GM18511 (cell line): Measurements from ENCODE around the gene ZNF827.

ENCODE experiments used
- ATAC-seq: cut with Tn5 transposase; IDR thresholded peaks from one replicate; pipeline ENCODE4 v1.9.1; 2021; ENCODE audit warnings: mild to moderate bottlenecking, moderate library complexity; ENCODE audit not compliant: unreplicated experiment

The ZNF827 gene

DNA sequence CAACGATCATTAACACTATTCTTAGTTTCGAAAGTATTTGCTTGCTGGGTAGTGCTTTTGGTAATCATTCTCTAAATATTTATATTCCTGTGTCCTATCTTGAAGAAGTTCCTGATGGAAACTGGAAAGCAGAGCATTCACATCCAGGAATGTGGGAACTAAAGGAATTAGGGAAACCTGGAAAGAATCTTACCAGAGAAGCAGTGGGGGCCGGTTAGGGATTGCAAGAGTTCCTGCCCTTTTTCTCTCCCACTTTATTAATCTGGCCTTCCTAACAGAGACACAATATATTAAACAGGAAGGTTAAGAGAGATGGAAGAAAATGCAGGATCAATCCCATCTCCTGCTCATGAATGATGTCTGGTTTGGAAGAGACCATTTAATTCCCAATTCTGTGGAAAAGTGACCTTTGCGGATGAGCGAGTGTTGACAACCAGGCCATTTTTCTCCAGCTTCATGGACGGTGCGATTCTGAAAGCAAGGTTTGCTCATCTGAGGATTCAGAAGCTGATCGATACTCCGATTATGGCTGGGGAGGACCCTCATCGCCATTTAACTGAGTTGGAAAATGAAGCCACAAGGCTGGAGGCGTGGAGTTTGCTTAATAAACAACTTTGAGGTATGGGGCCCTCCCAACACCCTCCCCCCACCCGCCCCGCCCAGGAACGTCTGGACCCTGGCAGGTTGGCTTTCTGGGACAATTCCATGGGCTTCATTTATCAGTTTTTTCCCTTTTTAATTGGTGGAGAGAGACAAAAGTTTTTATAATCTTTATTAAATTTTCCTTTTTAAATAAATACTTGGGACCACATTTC lies 206.4 kb downstream of the ZNF827 start:
- no peak for ATAC-seq

DNA sequence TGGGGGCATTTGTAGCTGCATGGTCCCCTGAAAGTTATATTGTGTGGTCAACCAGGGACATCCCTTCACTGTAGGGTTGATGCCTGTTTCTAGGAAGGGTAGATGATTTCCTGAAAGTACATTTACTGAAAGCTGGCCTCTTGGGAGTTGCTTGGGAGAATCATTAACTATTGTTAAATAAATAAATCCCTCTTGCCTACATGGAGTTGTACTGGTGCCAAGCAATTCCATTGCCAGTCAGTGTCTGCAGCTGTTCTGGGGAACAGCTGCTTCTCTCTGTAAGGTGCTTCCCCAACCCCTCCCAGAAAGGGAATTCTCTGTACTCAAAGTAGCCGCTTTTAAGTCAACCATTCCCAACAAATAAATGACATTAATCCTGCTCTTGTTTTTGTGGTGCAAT lies 207.6 kb downstream of the ZNF827 start:
- no peak for ATAC-seq

DNA sequence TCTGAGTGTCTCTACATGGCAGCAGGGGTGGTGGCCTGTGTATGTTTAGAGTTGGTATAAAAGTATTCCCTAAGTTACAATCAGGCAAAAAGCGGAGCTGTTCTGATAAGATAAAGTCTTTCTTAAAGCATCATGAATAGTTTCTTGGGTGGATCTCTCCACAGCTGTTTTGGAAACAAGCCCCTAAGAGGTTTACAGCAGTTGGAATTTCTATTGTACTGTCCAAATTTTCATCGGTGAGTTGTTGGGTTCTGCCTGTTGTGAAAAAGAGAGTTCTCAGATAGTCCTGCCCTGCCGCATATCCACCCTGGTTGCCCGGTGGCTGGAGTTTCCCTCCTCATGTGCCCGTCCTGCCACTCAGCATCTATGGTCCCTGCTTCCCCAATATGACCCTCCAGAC lies 208.6 kb downstream of the ZNF827 start:
- no peak for ATAC-seq

DNA sequence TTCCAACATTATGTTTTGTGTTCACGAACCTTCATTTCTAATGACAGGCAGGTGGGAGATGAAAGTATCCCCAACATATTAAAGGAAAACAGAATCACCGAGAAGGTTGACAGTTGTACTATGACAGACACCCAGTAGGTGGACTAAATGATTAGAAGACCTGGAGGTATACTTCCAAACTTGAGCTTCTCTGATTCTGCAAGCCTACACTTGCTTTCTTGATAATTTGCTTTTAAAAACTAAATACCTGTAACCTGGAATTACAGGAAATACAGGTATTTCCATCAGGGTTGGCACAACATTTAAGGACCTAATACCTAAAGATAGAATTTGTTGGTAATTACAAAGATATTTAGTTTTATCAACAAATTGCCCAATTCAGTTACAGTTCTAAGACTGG lies 215.3 kb downstream of the ZNF827 start:
- ATAC-seq, result no peak

DNA sequence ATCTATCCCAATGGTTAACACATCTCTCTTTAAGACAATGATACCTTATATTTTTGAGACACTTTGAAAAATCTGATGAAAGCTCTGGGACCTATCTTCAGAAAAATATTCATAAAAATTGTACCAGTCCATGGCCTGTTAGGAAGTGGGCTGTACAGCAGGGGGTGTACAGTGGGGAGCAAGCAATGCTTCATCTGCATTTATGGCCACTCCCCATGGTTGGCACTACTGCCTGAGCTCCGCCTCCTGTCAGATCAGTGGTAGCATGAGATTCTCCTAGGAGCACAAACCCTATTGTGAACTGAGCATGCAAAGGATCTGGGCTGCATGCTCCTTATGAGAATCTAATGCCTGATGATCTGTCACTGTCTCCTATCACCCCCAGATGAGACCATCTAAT lies 216.1 kb downstream of the ZNF827 start:
- no peak for ATAC-seq

DNA sequence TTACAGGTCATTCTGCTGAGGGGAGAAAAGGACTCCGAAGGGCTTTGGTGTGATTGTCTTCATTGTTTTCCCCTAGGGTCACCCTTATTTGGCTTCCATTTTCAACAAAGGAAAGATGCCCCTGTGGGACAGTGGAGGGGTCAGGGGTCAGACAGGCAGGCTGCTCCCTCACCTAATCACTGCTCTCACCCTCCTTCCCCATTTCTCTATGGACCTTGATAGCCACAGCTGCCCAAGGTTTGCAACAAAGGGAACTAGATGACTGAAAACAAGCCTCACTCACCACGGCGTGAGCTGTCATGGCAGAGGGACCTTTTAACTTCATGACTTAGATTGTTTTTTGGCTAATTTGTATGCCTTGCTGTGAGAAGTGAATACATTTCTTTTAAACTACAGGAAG lies 218.0 kb downstream of the ZNF827 start:
- peak; percentile 41 for ATAC-seq

DNA sequence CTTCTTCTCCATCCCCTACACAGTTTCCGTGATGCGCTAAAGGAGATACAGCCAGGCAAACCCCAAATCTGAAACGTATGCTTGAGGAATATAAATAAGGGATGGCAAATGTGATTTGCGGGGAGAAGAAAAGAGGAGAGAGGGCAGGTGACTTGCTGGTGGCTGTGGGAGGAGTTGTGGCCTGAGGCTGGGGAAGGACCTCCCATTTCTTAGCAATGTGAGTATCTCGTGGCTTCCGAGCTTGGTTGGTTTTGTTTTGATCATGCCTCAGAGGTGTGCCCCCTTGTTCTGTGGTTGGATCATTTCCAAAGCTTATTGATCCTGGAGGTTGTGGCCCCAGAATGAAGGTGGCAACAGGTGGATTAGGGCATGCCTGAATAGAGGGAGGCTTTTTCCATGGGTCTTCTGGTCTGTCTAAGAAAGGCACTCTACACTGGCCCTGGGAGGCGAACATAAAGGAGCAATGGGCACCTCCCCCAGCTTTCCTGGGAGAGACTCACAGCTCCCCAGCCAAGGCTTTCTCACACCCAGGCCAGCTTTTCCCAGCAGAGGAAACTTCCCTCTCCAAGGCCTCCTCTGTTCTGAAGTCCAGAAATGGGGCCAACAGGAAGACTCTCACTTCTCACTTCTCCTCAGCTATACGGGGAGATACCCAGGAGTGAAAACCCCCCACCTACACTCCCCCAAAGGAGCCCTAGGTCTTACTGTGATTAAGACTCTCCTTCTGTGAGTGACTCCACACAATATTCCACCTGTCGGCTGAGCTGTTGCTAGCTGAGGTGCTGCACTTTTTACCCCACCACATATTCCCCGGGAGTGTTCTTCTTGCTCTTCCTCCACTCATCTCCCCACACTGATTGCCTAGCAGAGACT lies 218.6 kb downstream of the ZNF827 start:
- ATAC-seq, result peak; percentile 90

DNA sequence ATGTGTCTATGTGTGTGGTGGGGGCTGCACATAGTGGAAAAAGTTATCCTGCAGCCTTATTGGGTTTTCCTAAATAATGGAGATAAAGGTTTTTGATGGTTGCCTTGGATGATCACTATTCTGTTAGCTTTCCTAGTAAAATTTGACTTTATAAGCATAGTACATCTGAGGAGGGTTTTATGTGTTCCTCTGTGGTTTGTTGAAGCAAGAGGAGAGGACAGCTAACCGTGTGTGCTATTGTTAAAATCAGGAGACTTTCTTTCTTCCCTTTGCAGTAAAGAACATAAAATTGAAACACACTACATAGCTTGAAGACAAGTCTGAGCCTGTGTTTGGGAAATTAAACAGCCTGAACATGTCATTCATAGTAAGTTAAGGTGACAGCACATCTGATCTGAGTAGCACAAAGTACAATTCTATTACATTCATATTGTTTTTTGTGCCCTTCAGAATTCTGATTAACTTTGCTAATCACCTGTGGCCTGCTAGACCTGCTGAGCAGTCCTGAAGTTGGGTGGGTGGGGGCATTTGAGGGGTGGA lies 221.9 kb downstream of the ZNF827 start:
- ATAC-seq, result no peak

DNA sequence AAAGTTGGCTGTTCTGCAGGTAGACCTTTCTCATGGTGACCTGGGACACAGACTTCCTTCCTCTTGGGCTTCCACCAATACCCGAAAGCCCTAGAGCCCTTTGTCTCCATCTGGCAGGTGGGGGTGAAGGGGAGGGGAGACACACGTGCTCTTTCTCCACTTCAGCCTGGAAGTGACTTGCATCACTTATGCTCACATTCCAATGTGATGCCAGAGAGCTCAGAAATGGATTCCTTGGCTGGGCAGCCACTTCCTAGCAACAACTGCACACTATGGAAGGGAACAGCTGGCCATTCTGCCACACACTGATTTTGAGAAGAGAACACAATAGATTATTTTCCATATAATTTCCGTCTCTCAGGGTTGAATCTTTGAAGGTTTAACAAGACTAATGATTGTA lies 222.4 kb downstream of the ZNF827 start:
- no peak for ATAC-seq

DNA sequence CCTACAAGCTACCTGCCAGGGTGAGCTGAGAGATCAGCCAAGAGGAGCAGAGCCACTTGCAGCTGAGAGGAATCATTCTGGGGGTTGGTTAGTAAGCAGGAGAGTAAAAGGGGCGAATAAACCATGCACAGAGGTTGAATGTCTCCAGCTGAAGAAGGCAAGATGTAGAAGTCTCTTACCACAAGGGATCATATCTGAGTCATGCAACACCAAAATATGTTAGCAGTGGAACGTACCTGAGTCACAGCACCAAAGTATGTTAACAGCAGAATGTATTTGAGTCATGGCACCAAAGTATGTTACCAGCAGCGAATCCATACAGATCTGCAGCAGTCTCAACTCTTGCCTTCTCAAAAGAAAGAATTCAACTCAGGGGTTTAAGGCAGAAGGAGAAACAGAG lies 228.8 kb downstream of the ZNF827 start:
- ATAC-seq, result no peak

DNA sequence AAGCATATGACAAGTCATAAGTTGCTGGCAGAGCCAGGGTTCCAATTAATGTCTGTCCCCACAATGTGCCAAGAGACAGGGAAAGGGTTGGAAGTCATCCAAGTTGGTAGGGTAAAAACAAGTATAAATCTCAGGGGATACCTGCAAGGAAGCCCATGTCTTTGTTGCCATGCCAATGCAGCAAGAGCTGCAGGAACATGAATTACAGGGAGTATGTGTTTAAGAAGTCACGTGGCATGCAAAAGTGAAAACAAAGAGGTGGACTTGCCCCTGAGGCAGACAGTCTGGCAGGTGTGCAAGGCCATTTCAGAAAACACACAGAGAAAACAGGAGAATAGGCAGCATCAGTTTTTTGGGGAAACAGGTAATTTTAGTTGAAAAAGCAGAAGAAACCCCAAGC lies 229.3 kb downstream of the ZNF827 start:
- ATAC-seq, result no peak
